T follicular helper cell (primary cell): ENCODE data around the gene C1orf122.
A peak's percentile ranks its signal among the peaks of the same experiment; 100 is the strongest.

ENCODE experiments used
- DNase-seq: peaks from one replicate; pipeline ENCODE4 v3.0.0-alpha.2; 2020; ENCODE audit warnings: low read depth

The C1orf122 gene

GRCh38 chr1:37797750-37798345, 9.7 kb upstream of the C1orf122 start:
- DNase-seq, result no peak

- no peak for DNase-seq
These were observed 5.2 kb upstream of the C1orf122 start for GRCh38 chr1:37802439-37802838.

DNA sequence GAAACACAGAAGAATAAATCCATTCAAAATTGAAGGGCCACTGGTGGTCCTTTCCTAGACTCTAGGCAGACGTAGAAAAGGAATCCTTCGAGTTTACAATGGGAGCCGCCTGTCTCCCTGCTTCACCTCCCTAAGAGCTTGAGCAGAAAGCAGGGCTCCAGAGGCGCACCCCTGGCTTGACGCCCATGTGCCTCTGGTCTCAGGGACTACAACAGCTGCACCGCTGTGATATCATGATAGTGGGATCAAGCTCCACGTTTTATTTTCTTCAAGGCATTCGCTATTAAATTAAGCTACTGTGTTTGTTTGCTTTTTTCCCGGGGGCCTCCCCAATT, 403 bp upstream of the C1orf122 start:
- no peak for DNase-seq

DNA sequence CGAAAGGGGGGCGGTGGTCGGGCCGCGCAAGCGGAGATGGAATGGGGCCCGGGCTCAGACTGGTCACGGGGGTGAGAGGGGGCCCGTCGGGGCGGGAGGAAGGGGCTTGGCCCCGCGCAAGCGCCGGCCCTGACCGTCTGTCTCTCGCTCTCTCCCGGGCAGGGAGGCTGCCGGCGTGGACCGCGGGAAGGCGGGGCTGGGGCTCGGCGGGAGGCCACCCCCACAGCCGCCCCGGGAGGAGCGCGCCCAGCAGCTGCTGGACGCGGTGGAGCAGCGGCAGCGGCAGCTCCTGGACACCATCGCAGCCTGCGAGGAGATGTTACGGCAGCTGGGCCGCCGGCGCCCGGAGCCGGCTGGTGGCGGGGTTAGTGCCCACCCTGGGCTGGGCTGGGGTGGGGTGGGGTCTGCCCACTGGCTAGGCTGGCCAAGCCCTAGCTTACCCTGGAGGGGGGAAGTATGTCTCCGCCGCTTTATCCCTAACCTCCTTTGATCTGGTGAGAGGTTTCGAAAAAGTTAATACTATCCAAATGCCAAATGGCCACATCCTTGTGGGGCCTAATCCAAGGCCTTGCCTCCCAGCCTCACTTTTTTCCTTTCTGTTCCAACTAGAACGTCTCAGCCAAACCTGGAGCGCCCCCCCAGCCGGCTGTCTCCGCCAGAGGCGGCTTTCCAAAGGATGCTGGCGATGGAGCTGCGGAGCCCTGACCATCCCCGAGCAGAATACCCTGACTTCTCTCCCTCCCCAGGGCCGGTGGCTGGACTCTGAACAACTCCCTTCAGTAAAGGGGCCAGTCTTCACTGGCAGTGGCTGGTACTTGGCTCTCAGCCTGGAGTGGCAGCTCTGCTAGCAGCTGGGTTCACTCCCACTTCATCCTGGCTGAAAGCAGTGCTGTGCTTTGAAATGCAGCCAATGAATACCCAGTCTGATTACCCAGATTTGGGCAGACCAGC, 1.1 kb downstream of the C1orf122 start:
- DNase-seq, result no peak

DNA sequence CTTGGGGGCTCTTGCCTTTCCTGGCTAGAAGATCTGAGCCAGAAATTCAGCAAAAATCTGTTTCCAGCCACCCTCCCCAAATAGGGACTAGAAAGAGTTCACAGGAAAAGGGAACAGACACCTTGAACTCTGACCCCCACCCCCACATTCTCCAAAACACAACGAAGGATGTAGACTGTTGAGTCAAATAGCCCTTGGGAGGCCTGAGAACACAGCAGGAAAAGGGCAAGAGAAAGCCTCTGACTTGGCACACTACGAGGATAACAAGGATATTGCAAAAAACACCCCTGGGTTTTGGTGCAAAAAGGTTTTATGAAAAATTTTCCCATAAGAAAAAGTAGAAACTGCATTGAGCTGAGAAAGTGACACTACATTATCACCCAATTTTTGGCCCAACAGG, 2.4 kb downstream of the C1orf122 start:
- DNase-seq, result no peak

DNA sequence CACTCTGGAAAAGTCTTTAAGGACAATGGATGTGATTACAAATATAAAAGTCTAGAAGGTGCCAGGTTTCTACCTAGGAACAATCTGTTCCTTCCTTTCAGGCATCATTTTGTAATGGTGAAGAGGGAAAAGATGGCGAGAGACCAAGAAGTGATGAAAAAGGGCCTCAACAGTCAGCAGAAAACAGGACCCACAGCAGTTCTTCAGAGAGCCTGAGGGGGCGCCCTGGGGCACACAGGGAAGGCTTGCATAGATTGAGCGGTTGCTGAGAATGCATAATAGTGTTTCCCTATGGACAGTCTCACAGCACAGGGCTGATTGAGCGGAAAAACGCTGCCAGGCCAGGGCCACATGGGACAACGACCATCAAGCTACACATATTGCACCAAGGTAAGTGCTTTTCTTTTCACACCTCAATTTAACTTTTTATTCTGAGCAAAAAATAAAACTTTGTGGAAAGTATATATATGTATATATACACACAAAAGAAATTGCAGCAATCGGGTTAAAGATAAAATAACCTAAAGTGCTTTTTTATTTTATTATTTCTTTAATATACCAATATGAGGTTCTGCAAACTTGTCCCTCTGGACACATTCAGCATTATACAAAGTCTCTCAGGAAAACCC, 3.6 kb downstream of the C1orf122 start:
- DNase-seq, result peak; percentile 48

GRCh38 chr1:37813529-37814145, 6.0 kb downstream of the C1orf122 start:
- no peak for DNase-seq

- no peak for DNase-seq
These were observed 6.7 kb downstream of the C1orf122 start for GRCh38 chr1:37814252-37814651.

DNA sequence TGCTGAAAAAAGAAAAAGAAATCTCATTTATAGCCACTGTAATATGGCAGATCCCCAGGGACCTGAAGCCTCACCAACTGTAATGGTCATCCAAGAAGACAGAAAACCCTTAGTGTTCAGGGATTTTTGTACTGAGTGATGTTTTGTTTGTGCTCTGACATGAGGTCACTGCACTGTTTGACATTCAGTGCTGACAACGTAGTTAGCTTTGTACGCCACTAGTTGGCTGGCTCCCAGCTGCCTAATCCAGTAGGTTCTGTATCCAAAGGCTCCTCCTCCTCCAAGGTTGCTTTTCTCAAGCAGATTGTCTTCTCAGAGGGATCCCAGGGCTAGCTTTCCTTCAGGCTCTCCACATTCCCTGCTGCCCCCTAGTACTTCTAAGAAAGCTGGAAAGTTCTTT, 9.9 kb downstream of the C1orf122 start:
- DNase-seq, result no peak

DNA sequence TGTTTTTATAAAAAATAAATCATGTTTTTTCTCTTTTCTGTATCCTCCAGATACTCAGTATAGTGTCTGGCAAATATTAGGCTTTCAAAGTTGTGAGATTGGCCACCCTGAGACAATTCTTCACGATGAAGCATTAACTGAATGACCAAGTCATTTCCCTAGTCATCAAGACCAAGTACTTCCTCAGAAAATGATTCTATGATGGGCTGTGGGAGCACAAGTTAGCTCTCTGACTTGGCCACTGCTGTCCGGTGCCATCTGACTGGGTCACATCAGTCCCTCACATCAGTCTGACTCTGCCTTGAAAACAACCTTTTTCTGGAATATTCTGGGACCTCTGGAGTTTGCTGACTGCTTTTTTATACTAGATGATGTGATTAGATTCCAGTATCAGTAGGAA, 13.9 kb downstream of the C1orf122 start:
- no peak for DNase-seq

GRCh38 chr1:37822906-37823815, 15.6 kb downstream of the C1orf122 start:
- DNase-seq, result no peak

GRCh38 chr1:37824001-37824400, 16.4 kb downstream of the C1orf122 start:
- DNase-seq, result no peak

DNA sequence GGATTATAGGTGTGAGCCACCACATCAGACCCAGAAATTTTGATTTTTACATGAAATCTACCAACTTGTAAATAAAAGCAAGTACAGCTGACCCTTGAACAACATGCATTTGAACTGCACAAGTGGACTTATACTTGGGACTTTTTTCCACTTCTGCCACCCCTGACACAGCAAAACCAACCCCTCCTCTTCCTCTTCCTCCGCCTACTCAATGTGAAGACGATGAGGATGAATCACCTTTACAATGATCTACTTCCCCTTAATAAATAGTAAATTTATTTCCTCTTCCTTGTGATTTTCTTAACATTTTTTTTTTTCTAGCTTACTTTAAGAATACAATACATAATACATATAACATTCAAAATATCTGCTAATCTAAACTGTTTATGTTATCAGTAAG, 17.9 kb downstream of the C1orf122 start:
- DNase-seq, result no peak

GRCh38 chr1:37828410-37829074, 21.0 kb downstream of the C1orf122 start:
- no peak for DNase-seq

- no peak for DNase-seq
These were observed 23.5 kb downstream of the C1orf122 start for GRCh38 chr1:37831109-37831508.

- no peak for DNase-seq
These were observed 24.2 kb downstream of the C1orf122 start for GRCh38 chr1:37831809-37832208.

- no peak for DNase-seq
These were observed 29.2 kb downstream of the C1orf122 start for GRCh38 chr1:37836788-37837187.

DNA sequence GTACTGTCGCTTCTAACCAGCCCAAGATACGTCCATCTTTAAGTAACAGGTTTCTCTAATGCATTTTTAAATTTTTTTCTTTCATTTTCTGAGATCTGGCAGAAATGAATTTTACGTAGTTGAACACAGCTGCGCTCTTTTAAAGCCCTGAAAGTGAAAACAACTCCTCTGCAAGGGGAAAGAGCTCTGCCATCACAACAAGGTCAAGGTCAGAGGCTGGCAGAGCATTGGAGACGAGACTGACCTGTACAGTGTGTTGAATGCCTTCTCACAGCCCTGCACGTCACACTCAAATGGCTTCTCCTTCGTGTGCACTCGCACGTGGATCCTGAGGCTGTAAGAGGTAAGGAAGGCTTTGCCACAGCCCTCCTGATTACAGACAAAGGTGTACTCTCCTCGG, 32.1 kb downstream of the C1orf122 start:
- no peak for DNase-seq

GRCh38 chr1:37840711-37841110, 33.1 kb downstream of the C1orf122 start:
- DNase-seq, result no peak

DNA sequence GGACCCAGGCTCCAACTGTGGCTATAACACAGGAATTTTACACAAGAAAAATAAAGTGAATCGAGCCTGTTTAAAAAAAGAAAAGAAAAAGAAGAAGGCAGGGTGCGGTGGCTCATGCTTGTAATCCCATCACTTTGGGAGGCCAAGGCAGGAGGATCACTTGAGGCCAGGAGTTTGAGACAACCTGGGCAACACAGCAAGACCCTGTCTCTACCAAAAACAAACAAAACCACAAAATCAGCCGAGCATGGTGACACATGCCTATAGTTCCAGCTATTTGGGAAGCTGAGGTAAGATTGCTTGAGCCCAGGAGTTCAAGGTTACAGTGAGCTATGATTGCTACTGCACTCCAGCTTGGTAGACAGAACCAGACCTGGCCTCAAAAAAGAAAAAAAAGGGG, 34.1 kb downstream of the C1orf122 start:
- no peak for DNase-seq

- DNase-seq, result no peak
These were observed 36.9 kb downstream of the C1orf122 start for GRCh38 chr1:37844536-37844935.
